ENCODE data around the gene STXBP1.

GRCh38 chr9:127635201-127635735 is 23.2 kb downstream of the STXBP1 start:
- no peak for TF ChIP-seq CTCF (IDR thresholded peaks at IDR 0.05)
- TF ChIP-seq POLR2A (IDR thresholded peaks at IDR 0.05), result no peak

All from esophagus squamous epithelium (tissue), 4 donors.